Measurements from ENCODE around the gene CLSTN3.

GRCh38 chr12:7100239-7100638, 29.9 kb upstream of the CLSTN3 start:
- TF ChIP-seq CTCF (IDR thresholded peaks at IDR 0.05) (no peak), RELA (CRISPR knock-in tag; IDR thresholded peaks at IDR 0.05; ENCODE audit: borderline replicate concordance) (no peak)
